Right cardiac atrium (tissue), 5 donors: ENCODE results near the gene CLMN. TPM values are rescaled to one million over a fixed set of nuclear protein-coding genes. Genes with fewer than 3 reads are reported as not detected.

Experiments
- ATAC-seq, 2 donors: fragments of 200-7000 bp; cut with Tn5 transposase; one replicate each; pipeline versions ENCODE4 v1.8.0 to v1.9.1; 2020; ENCODE audit warnings: moderate library complexity in 2 of 2, mild to moderate bottlenecking in 1 of 2
- DNase-seq, 3 donors: peaks; one replicate each; pipeline ENCODE4 v3.0.0-alpha.2; 2020
- H3K27ac ChIP-seq: one replicate; pipeline ENCODE4 v1.5.1; 2013; ENCODE audit warnings: mild to moderate bottlenecking, low read length, control low read depth, moderate library complexity
- H3K27me3 ChIP-seq: one replicate; pipeline ENCODE4 v1.6.1; 2013; ENCODE audit not compliant: control insufficient read depth, insufficient read depth
- H3K4me1 ChIP-seq: one replicate; pipeline ENCODE4 v1.6.1; 2013; ENCODE audit warnings: low read length; ENCODE audit not compliant: control insufficient read depth, insufficient read depth
- H3K4me3 ChIP-seq: one replicate; pipeline ENCODE4 v1.5.1; 2013; ENCODE audit warnings: low read length, control low read depth
- H3K9me3 ChIP-seq: one replicate; pipeline ENCODE4 v1.6.1; 2013; ENCODE audit warnings: low read length; ENCODE audit not compliant: control insufficient read depth
- WGBS: extraction: QIAGEN DNeasy Blood & Tissue Kit; methylation state at CpG from one replicate; pipeline ENCODE4 v1.1.7; 2013; 5-methylcytosine and 5-hydroxymethylcytosine counted together
- intact Hi-C, 4 donors: fragments of 100-400 bp; cut with DNase I; formaldehyde crosslinking; loops; one replicate each; pipeline versions ENCODE4 v1.11.0 to v1.14.0; 2022 to 2023
- polyA plus RNA-seq: library from polyadenylated mRNA; stranded (reverse); fragments of 200-250 nt; gene quantifications from one replicate; pipeline ENCODE4 v1.2.3, GENCODE V29; 2013
- total RNA-seq, 4 donors: library from RNA; stranded (reverse); fragmentation: NEBNext Ultra II Directional; extraction: Animal tissue kit (Norgen Biotek cat#: 25700); gene quantifications; one replicate each; pipeline ENCODE4 v1.2.1, GENCODE V29; 2021
- donor health status: healthy with polysubstance abuse.
- donor health status: DM: no; HTN: yes; CAD: no.
- donor health status: DM: no; HTN: no; CAD: no.
- donor health status: DM: no; HTN: yes; CAD: no; lungs with severe emphysema.
- donor health status: DM: yes; HTN: yes; CAD: no.

Gene CLMN
- total and polyA plus RNA-seq, 5 donors = 3.1 to 9.1 (median 6.4) TPM

DNA sequence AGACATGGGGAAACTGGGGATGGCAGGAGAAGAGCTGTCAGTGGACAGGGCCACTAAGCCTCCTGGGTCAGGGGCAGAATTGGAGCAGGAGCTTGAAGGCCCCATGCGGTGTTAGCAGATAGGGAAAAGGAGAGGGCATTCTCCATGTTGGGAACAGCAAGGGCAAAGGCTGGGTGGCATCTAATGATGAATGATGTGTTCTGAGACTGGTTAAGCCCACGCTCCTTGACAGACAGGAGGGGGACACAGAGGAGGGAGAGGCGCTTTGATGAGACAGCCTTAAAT, 63.0 kb downstream of the CLMN start:
- peaks cover 10% of the 10 kb centered on the region for H3K4me1 ChIP-seq
- intact Hi-C loops = no loop called here
- 96% methylated on average over 3 of the region's 3 CpGs for WGBS
- H3K27me3 ChIP-seq = no peaks in the 10 kb centered on the region
- ATAC-seq = no peak
- H3K9me3 ChIP-seq = no peaks in the 10 kb centered on the region
- DNase-seq = no peak
- no peak overlapping the region for H3K27ac ChIP-seq
- H3K4me3 ChIP-seq = no peak overlapping the region

GRCh38 chr14:95256002-95256775, 63.5 kb downstream of the CLMN start:
- DNase-seq (no peak), ATAC-seq (no peak)
- Histone ChIP-seq H3K4me3 (no peak overlapping the region), H3K4me1 (peaks cover 6% of the 10 kb centered on the region), H3K27me3 (no peaks in the 10 kb centered on the region), H3K27ac (no peak overlapping the region), H3K9me3 (no peaks in the 10 kb centered on the region)
- WGBS = 79% methylated on average over 15 of the region's 15 CpGs
- intact Hi-C loops = no loop called here

DNA sequence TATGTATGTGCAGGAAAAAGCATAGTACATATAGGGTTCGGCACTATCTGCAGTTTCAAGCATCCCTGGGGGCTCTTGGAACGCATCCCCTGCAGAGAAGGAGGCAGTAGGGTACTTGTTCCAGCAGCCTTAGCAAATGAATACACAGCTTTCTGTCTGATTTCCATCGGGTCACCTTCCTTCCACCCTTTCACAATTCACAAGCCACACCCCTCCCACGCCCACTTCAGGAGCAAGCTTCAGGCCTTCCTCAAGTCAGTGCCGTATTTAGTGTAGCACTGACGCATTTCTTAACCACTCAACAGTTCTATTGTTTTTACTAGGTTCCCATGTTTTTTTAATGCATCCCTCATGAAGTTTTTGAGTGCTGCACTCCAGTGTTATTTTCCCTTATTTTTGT, 64.2 kb downstream of the CLMN start:
- ATAC-seq (peak in 1 of 2 donors; percentile 47), DNase-seq (peak in 1 of 3 donors; percentile 64)
- H3K4me3 ChIP-seq = no peak overlapping the region
- no peaks in the 10 kb centered on the region for H3K9me3 ChIP-seq
- H3K27ac ChIP-seq = no peak overlapping the region
- 53% methylated on average over 6 of the region's 6 CpGs for WGBS
- H3K27me3 ChIP-seq = no peaks in the 10 kb centered on the region
- H3K4me1 ChIP-seq = peaks cover 8% of the 10 kb centered on the region
- intact Hi-C loops = no loop called here

- H3K4me1 ChIP-seq = peaks cover 8% of the 10 kb centered on the region
- DNase-seq (no peak), ATAC-seq (no peak)
- no peaks in the 10 kb centered on the region for H3K9me3 ChIP-seq
- WGBS = 86% methylated on average over 4 of the region's 4 CpGs
- H3K4me3 ChIP-seq = no peak overlapping the region
- no peak overlapping the region for H3K27ac ChIP-seq
- no peaks in the 10 kb centered on the region for H3K27me3 ChIP-seq
- intact Hi-C loops = no loop called here
Measured at GRCh38 chr14:95255013-95255412, 64.7 kb downstream of the CLMN start.

DNA sequence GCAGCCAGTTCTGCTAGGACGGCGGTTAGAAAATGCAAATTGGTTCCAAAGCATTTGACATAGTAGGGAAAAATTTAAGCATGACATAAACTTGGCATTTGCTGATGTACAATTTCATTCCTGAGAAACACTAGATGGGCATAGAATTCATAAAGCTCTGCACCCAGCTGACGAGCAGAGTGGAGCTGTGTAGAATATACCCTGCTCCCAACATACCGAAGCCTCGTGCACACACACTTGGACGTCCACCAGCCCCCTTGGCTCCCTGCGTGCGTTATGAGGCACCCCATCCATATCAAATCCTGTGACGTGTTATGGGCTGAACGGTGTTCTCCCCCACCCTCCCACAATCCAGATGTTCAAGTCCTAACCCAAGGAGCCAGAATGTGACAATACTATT, 65.4 kb downstream of the CLMN start:
- DNase-seq = no peak
- no peak for ATAC-seq
- WGBS = 74% methylated on average over 10 of the region's 10 CpGs
- H3K4me1 ChIP-seq = peaks cover 3% of the 10 kb centered on the region
- H3K27me3 ChIP-seq = no peaks in the 10 kb centered on the region
- H3K4me3 ChIP-seq = no peak overlapping the region
- H3K27ac ChIP-seq = no peak overlapping the region
- no peaks in the 10 kb centered on the region for H3K9me3 ChIP-seq
- intact Hi-C loops = no loop called here

GRCh38 chr14:95253039-95253630, 66.6 kb downstream of the CLMN start:
- no peak for DNase-seq
- Histone ChIP-seq H3K9me3 (no peaks in the 10 kb centered on the region), H3K27me3 (no peaks in the 10 kb centered on the region), H3K4me3 (no peak overlapping the region), H3K4me1 (peaks cover 5% of the 10 kb centered on the region), H3K27ac (no peak overlapping the region)
- no peak for ATAC-seq
- 84% methylated on average over 6 of the region's 6 CpGs for WGBS
- intact Hi-C loops = no loop called here

DNA sequence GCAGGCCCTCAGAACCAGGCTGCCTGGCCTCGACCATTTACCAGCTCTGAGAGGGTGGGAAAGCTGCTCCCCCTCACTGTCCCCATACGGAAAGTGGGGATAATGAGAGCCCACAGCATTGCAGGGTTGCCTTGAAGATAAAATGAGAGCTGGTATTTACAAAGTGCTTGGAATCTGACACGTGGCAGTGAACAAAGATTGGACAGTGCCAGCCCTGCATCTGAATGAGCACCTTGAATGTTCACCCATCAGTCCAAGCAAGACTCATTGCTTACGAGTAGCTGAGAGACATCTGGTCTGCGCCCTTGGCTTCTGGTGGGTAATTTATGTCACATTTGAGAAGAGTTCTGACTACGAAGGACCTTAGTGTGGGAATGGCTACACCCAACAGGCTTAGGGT, 67.5 kb downstream of the CLMN start:
- no peaks in the 10 kb centered on the region for H3K9me3 ChIP-seq
- H3K4me1 ChIP-seq = peaks cover 5% of the 10 kb centered on the region
- 90% methylated on average over 6 of the region's 6 CpGs for WGBS
- no peak overlapping the region for H3K27ac ChIP-seq
- H3K27me3 ChIP-seq = no peaks in the 10 kb centered on the region
- ATAC-seq = no peak
- no peak overlapping the region for H3K4me3 ChIP-seq
- intact Hi-C loops = no loop called here
- DNase-seq = no peak

GRCh38 chr14:95250936-95251335, 68.8 kb downstream of the CLMN start:
- DNase-seq = no peak
- intact Hi-C loops = no loop called here
- H3K4me3 ChIP-seq = no peak overlapping the region
- H3K27me3 ChIP-seq = no peaks in the 10 kb centered on the region
- H3K4me1 ChIP-seq = peaks cover 5% of the 10 kb centered on the region
- WGBS = 56% methylated on average over 7 of the region's 7 CpGs
- no peak for ATAC-seq
- no peak overlapping the region for H3K27ac ChIP-seq
- no peaks in the 10 kb centered on the region for H3K9me3 ChIP-seq

- no peak for ATAC-seq
- intact Hi-C loops = no loop called here
- no peaks in the 10 kb centered on the region for H3K27me3 ChIP-seq
- no peaks in the 10 kb centered on the region for H3K9me3 ChIP-seq
- DNase-seq = no peak
- WGBS = 71% methylated on average over 5 of the region's 5 CpGs
- H3K27ac ChIP-seq = no peak overlapping the region
- no peak overlapping the region for H3K4me3 ChIP-seq
- H3K4me1 ChIP-seq = peaks cover 5% of the 10 kb centered on the region
Measured at GRCh38 chr14:95250140-95250769, 69.5 kb downstream of the CLMN start.

DNA sequence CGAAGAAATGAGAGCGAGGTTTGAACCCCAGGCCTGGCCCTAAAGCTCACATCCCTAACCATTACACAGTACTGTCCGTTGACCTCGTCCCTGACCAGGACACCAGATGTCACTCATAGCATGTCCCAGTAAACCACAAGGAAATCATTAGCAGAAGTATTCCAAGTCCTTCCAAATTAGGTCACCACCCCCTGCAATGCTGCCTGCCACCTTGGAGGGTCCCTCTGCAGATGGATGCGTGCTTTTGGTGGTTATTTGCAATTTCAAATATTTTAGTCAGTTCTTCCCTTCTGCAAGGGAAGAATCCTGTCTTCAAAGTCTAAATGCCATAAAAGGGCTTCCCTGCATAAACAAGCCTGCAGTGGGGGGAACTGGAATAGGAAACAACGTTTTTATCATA, 71.3 kb downstream of the CLMN start:
- DNase-seq (no peak), ATAC-seq (no peak)
- 63% methylated on average over 6 of the region's 6 CpGs for WGBS
- Histone ChIP-seq H3K9me3 (no peaks in the 10 kb centered on the region), H3K4me1 (peaks cover 5% of the 10 kb centered on the region), H3K4me3 (no peak overlapping the region), H3K27me3 (no peaks in the 10 kb centered on the region), H3K27ac (no peak overlapping the region)
- intact Hi-C loops = no loop called here

GRCh38 chr14:95246870-95247269, 72.8 kb downstream of the CLMN start:
- Histone ChIP-seq H3K9me3 (no peaks in the 10 kb centered on the region), H3K27me3 (no peaks in the 10 kb centered on the region), H3K27ac (no peak overlapping the region), H3K4me1 (peaks cover 5% of the 10 kb centered on the region), H3K4me3 (no peak overlapping the region)
- intact Hi-C loops = no loop called here
- no peak for ATAC-seq
- DNase-seq = no peak
